GM13976 (cell line): ENCODE measurements around the gene PRPF19.

Source experiments
- DNase-seq: peaks from one replicate; pipeline ENCODE4 v3.0.0; 2012; ENCODE audit warnings: low spot score
- CTCF ChIP-seq: IDR thresholded peaks from 2 replicates; pipeline ENCODE4 v1.5.1; 2012; ENCODE audit warnings: borderline replicate concordance, mild to moderate bottlenecking; ENCODE audit not compliant: insufficient read depth; ENCODE audit errors: extremely low read depth, missing control alignments, control extremely low read depth
- in situ Hi-C: fragments of 300-500 bp; cut with MboI; formaldehyde crosslinking; loops from one replicate; pipeline ENCODE4 v1.12.0; 2022; ENCODE audit warnings: low sequenced_read_pairs, mixed read lengths, inconsistent platforms; ENCODE audit not compliant: unreplicated experiment

The PRPF19 gene

GRCh38 chr11:60929764-60930163, 23.4 kb upstream of the PRPF19 start:
- no peak for DNase-seq
- in situ Hi-C loops = no loop called here
- no peak for TF ChIP-seq CTCF

- DNase-seq = no peak
- no peak for TF ChIP-seq CTCF
- in situ Hi-C loops = no loop called here
Observed at GRCh38 chr11:60928563-60929001, 22.2 kb upstream of the PRPF19 start.

- in situ Hi-C loops = no loop called here
- DNase-seq = no peak
- no peak for TF ChIP-seq CTCF
Observed at GRCh38 chr11:60927600-60927999, 21.2 kb upstream of the PRPF19 start.

GRCh38 chr11:60927061-60927592, 20.7 kb upstream of the PRPF19 start:
- DNase-seq = no peak
- no peak for TF ChIP-seq CTCF
- in situ Hi-C loops = no loop called here

- in situ Hi-C loops = no loop called here
- no peak for TF ChIP-seq CTCF
- no peak for DNase-seq
Observed at GRCh38 chr11:60926500-60926899, 20.1 kb upstream of the PRPF19 start.

- DNase-seq = peak; percentile 38
- in situ Hi-C loops = no loop called here
- no peak for TF ChIP-seq CTCF
Observed at GRCh38 chr11:60925868-60926267, 19.5 kb upstream of the PRPF19 start.
